Esophagus muscularis mucosa (tissue), 3 donors: ENCODE measurements around the gene RPS29.

ENCODE experiments used
- CTCF ChIP-seq, 3 experiments: fragments of 200-600 bp in 2 of 3; fragments of 450-650 bp in 1 of 3; sonication (generic) in 2 of 3; IDR thresholded peaks; one replicate each; pipeline ENCODE4 v1.5.1; 2017 to 2019; ENCODE audit warnings: antibody characterized with exemption in 3 of 3, mild to moderate bottlenecking in 2 of 3, moderate library complexity in 1 of 3
- POLR2A ChIP-seq: fragments of 450-650 bp; IDR thresholded peaks from one replicate; pipeline ENCODE4 v1.6.1; 2017; ENCODE audit warnings: antibody characterized with exemption, moderate library complexity, mild to moderate bottlenecking, low read depth

GRCh38 chr14:49545071-49545470 is 41.1 kb downstream of the RPS29 start:
- TF ChIP-seq POLR2A (no peak), CTCF (IDR thresholded peaks at IDR 0.05) (no peak)
